H1 (cell line): ENCODE data around the gene ITGB7. TPM values are rescaled to one million over a fixed set of nuclear protein-coding genes. Genes with fewer than 3 reads are reported as not detected.

ENCODE experiments used
- RAD21 ChIP-seq, 2 experiments: IDR thresholded peaks in 1 of 2; conservative IDR thresholded peaks in 1 of 2; 2 replicates each; pipeline ENCODE4 v1.6.1; 2011; ENCODE audit warnings: low read depth in 2 of 2, low read length in 2 of 2, improper control_type of control experiment in 1 of 2, inconsistent platforms in 1 of 2, mild to moderate bottlenecking in 1 of 2, moderate library complexity in 1 of 2
- polyA plus RNA-seq, 7 experiments: library from polyadenylated mRNA; depleted of rRNA in 3 of 7; stranded (reverse) in 5 of 7; unstranded in 2 of 7; fragments of >200 nt in 5 of 7; fragments of 200-250 nt in 2 of 7; gene quantifications; 1 replicate in 5 of 7; 2 replicates in 1 of 7; 4 replicates in 1 of 7; pipeline versions ENCODE4 v1.2.1 to v1.2.3, GENCODE V29; 2011 to 2013; ENCODE audit warnings: missing spikeins in 2 of 7, mixed read lengths in 2 of 7
- total RNA-seq: library from RNA; stranded (reverse); fragmentation: NEBNext Ultra II Directional; extraction: Animal tissue kit (Norgen Biotek cat#: 25700); gene quantifications from 2 replicates; pipeline ENCODE4 v1.2.1, GENCODE V29; 2021
- TF ChIP-seq, protein P1 (sequence below), 3 experiments: IDR thresholded peaks; 1 replicate in 2 of 3; 2 replicates in 1 of 3; pipeline versions ENCODE4 v1.5.1 to v1.6.1; 2011; ENCODE audit warnings: low read length in 3 of 3, mild to moderate bottlenecking in 3 of 3, inconsistent platforms in 2 of 3, low read depth in 1 of 3, moderate library complexity in 1 of 3; ENCODE audit not compliant: insufficient read depth in 1 of 3; ENCODE audit errors: control extremely low read depth in 1 of 3
- TF ChIP-seq, protein P2 (sequence below): IDR thresholded peaks from 2 replicates; pipeline ENCODE4 v1.6.1; 2012; ENCODE audit warnings: inconsistent platforms
- TF ChIP-seq, protein P3 (sequence below): IDR thresholded peaks from 2 replicates; pipeline ENCODE4 v1.6.1; 2011; ENCODE audit warnings: low read depth, mild to moderate bottlenecking, low read length; ENCODE audit not compliant: insufficient read depth

Gene ITGB7
- total and polyA plus RNA-seq, 2 of the 8 experiments (the other 6 are each of a cell fraction or from before 2014, with no cell fraction given), result 0.35 to 0.54 TPM

DNA sequence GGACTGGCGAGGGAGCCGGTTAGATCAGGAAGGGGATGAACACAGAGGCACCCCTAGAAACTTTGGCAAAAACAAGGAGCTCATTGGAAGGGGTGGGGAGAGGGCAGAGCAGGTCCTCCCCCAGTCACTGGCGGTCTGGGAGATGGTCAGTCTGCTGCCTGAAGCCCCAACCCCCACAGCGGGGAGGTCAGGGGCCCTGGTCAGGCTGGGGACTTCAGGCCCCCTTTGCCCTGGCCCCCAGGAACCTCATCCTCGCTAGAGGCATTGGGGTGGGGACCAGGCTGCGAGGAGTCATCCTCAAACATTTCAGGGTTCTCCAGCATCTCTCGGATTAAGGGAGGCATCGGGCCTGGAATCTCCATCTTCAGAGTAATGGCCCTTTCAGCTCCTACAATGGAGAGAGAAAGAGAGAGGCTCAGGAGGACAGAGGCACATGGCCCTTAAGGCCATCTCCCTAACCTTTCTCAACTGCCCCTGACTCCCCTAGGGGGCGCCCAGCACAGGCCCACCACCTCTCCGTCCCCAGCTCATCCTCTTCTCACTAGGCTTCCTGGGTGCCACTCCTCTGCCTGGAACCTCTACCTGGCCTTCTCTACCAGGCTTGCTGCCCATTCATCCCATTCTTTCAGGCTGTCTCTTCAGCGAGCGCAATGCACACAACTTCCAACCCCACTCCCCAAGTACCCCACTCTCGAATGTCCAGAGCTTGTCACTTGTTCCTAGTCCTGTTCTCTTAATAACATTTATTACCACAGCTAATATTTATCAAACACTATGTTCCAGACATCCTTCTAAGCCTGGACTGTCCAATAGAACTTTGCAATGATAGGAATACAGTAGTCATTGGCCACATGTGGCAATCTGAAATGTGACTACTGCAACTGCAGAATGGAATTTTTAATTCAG lies 4.7 kb upstream of the ITGB7 start (continued):
- TF ChIP-seq, protein P1, sequence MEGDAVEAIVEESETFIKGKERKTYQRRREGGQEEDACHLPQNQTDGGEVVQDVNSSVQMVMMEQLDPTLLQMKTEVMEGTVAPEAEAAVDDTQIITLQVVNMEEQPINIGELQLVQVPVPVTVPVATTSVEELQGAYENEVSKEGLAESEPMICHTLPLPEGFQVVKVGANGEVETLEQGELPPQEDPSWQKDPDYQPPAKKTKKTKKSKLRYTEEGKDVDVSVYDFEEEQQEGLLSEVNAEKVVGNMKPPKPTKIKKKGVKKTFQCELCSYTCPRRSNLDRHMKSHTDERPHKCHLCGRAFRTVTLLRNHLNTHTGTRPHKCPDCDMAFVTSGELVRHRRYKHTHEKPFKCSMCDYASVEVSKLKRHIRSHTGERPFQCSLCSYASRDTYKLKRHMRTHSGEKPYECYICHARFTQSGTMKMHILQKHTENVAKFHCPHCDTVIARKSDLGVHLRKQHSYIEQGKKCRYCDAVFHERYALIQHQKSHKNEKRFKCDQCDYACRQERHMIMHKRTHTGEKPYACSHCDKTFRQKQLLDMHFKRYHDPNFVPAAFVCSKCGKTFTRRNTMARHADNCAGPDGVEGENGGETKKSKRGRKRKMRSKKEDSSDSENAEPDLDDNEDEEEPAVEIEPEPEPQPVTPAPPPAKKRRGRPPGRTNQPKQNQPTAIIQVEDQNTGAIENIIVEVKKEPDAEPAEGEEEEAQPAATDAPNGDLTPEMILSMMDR (IDR thresholded peaks at IDR 0.05; ENCODE audit: control extremely low read depth in 1 of 3, insufficient read depth in 1 of 3, low read depth in 1 of 3, low read length in 3 of 3), result peak in 2 of 3 experiments; percentile 70 to 81; a peak in 3 of 4 replicates
- TF ChIP-seq, protein P2, sequence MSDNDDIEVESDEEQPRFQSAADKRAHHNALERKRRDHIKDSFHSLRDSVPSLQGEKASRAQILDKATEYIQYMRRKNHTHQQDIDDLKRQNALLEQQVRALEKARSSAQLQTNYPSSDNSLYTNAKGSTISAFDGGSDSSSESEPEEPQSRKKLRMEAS, result 0 out of 2 replicates have a peak, but pooled peaks have one; percentile 32
- peak; percentile 58 to 69 for TF ChIP-seq RAD21 (IDR thresholded peaks at IDR 0.05 in 1 of 2, conservative IDR thresholded peaks at IDR 0.05 in 1 of 2; ENCODE audit: low read depth in 2 of 2, low read length in 2 of 2)
- TF ChIP-seq, protein P3, sequence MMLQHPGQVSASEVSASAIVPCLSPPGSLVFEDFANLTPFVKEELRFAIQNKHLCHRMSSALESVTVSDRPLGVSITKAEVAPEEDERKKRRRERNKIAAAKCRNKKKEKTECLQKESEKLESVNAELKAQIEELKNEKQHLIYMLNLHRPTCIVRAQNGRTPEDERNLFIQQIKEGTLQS, result no peak
